ENCODE measurements around the gene ENTREP1. TPM values are rescaled to one million over a fixed set of nuclear protein-coding genes. Genes with fewer than 3 reads are reported as not detected.

ENTREP1 gene
- total RNA-seq, 4 donors from 2014 or later: 11.3 to 29.3 (median 21.3) TPM

DNA sequence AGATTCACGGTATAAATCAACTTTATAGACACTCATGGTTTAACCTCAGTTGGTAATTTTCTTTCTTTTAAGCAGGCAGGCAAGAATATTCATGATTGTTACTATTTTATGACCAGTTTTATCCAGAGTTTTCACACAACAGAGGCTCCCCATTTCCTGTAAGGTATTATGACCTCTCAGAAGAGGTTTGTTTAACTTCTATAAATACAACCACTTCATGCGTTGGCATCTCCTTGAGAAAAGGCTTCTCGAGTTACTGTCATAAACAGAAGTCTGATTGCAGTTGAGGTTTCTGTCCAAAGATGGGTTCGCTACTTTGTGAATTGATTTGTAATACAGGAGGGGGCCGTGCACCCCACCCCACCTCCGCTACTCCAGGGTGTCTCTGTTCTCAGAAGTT is 55.3 kb downstream of the ENTREP1 start:
- peaks cover 0 to 24% of the 10 kb centered on the region in 2 donors for H3K36me3 ChIP-seq
- peak overlapping the region in 3 of 4 donors; percentile 14 to 67 (median 23) for H3K27ac ChIP-seq
- no peak for ATAC-seq
- 42 to 69% methylated on average over 3 to 5 of the region's 6 CpGs for WGBS, 2 donors (ENCODE audit: low coverage in 1 of 2)
- H3K4me3 ChIP-seq: no peak overlapping the region
- H3K27me3 ChIP-seq: no peaks in the 10 kb centered on the region
- H3K4me1 ChIP-seq: peaks cover 13 to 55% (median 19%) of the 10 kb centered on the region in 3 donors
- TF ChIP-seq POLR2AphosphoS5 (IDR thresholded peaks at IDR 0.05) (no peak), POLR2A (IDR thresholded peaks at IDR 0.05) (no peak), EP300 (IDR thresholded peaks at IDR 0.05) (no peak)
- TF ChIP-seq, protein P1, sequence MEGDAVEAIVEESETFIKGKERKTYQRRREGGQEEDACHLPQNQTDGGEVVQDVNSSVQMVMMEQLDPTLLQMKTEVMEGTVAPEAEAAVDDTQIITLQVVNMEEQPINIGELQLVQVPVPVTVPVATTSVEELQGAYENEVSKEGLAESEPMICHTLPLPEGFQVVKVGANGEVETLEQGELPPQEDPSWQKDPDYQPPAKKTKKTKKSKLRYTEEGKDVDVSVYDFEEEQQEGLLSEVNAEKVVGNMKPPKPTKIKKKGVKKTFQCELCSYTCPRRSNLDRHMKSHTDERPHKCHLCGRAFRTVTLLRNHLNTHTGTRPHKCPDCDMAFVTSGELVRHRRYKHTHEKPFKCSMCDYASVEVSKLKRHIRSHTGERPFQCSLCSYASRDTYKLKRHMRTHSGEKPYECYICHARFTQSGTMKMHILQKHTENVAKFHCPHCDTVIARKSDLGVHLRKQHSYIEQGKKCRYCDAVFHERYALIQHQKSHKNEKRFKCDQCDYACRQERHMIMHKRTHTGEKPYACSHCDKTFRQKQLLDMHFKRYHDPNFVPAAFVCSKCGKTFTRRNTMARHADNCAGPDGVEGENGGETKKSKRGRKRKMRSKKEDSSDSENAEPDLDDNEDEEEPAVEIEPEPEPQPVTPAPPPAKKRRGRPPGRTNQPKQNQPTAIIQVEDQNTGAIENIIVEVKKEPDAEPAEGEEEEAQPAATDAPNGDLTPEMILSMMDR (IDR thresholded peaks at IDR 0.05): no peak
- no peaks in the 10 kb centered on the region for H3K9me3 ChIP-seq

DNA sequence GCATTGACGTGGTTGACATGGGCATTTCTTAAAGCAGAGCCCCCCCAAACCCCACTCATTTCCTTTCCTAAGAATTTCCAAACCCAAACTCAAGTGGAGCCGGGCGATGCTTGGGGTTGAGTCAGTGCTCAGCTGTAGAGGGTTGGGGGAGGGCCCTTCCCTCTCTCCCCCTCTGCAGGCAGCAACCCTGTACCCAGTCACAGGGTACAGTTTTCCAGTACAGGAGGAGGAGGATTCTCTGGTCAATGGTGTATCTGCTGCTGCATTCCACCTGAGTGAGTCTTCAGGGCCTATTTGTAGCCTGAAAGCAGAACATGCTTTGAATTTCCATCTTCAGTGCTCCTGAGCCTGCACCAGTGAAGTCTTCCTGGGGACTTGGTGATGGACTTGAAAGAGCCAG is 55.8 kb downstream of the ENTREP1 start:
- Histone ChIP-seq H3K9me3 (no peaks in the 10 kb centered on the region), H3K27me3 (no peaks in the 10 kb centered on the region), H3K36me3 (peaks cover 0 to 29% of the 10 kb centered on the region in 2 donors), H3K27ac (peak overlapping the region in 3 of 4 donors; percentile 14 to 27 (median 23)), H3K4me3 (no peak overlapping the region), H3K4me1 (peaks cover 13 to 55% (median 19%) of the 10 kb centered on the region in 3 donors)
- ATAC-seq: no peak
- 100% methylated on average over 1 of the region's 3 CpGs; no CpG with 5 or more reads in 1 of the 2 donors for WGBS, 2 donors (ENCODE audit: low coverage in 1 of 2)
- TF ChIP-seq POLR2A (IDR thresholded peaks at IDR 0.05) (no peak), POLR2AphosphoS5 (IDR thresholded peaks at IDR 0.05) (no peak), EP300 (IDR thresholded peaks at IDR 0.05) (no peak)
- TF ChIP-seq, protein P1 (IDR thresholded peaks at IDR 0.05): no peak

DNA sequence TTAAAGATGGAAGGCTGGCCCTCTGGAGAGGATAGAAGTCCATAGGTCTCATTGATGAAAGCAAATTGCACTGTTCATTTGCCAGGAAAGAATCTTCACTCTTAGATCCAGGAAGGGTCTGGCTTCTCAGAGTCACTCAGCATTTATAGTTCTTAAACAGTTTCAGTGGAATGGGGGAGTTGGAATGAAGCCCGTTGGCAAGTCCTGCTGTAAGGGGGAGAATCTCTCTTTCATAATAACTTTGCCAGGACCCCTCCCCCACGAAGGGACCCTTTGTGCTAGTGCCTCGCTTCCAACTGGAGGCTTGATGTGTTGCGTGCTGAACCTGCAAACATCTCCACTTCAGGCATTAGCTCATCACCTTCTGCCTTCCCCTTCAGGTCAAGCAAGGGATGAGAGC is 57.1 kb downstream of the ENTREP1 start:
- Histone ChIP-seq H3K36me3 (peaks cover 0 to 42% of the 10 kb centered on the region in 2 donors), H3K9me3 (no peaks in the 10 kb centered on the region), H3K27ac (no peak overlapping the region), H3K4me1 (peaks cover 5 to 43% (median 10%) of the 10 kb centered on the region in 3 donors), H3K27me3 (no peaks in the 10 kb centered on the region), H3K4me3 (no peak overlapping the region)
- TF ChIP-seq POLR2AphosphoS5 (IDR thresholded peaks at IDR 0.05) (no peak), EP300 (IDR thresholded peaks at IDR 0.05) (no peak), POLR2A (IDR thresholded peaks at IDR 0.05) (no peak)
- TF ChIP-seq, protein P1 (IDR thresholded peaks at IDR 0.05): no peak
- ATAC-seq: no peak
- WGBS, 2 donors (ENCODE audit: low coverage in 1 of 2): 52% methylated on average over 2 of the region's 4 CpGs; no CpG with 5 or more reads in 1 of the 2 donors

DNA sequence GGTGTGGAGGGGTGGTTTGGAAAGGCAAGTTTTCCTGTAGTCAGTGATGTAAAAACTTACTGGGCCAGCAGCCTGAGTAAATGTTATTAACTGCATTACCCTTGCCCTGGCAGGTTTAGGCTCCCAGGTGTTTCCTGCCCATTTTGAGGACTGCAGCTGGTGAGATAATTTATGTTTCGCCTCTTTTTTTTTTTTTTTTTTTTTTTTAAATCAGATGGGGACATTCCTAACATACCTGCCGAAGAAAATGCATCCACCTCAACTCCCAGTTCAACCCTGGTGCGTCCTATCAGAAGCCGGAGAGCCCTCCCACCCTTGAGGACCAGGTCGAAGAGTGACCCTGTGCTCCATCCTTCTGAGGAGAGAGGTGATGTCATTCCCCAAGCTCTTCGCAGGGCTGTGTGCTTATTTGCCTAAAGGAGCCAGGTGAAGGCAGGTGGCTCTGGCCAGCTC is 60.6 kb downstream of the ENTREP1 start:
- Histone ChIP-seq H3K27me3 (no peaks in the 10 kb centered on the region), H3K27ac (no peak overlapping the region), H3K36me3 (peaks cover 0 to 66% of the 10 kb centered on the region in 2 donors), H3K9me3 (no peaks in the 10 kb centered on the region), H3K4me1 (peaks cover 0 to 17% (median 5%) of the 10 kb centered on the region in 3 donors), H3K4me3 (no peak overlapping the region)
- 8% methylated on average over 2 of the region's 6 CpGs; no CpG with 5 or more reads in 1 of the 2 donors for WGBS, 2 donors (ENCODE audit: low coverage in 1 of 2)
- ATAC-seq: no peak
- TF ChIP-seq, protein P1 (IDR thresholded peaks at IDR 0.05): no peak
- no peak for TF ChIP-seq POLR2AphosphoS5 (IDR thresholded peaks at IDR 0.05)
- TF ChIP-seq POLR2A (IDR thresholded peaks at IDR 0.05): no peak
- TF ChIP-seq EP300 (IDR thresholded peaks at IDR 0.05): no peak

DNA sequence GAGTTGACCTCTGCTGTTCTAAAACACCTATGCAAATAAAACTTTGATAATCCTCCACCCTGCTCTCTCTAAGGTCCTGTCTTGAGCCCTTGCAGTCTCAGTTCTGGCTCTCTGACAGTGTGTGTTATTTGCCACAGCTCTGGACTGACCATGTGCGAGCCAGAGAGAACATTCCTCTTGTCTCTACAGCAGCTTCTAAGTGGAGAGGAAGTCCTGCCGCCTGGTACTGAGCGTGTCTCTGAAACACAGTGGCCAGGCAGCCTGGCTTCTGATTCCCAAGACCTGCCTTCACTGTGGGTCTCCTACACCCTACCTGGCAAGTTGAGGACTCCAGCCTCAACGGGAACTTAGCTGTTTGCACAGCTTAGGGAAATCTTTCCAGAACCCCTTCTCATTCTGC is 61.6 kb downstream of the ENTREP1 start:
- 84% methylated on average over 4 of the region's 4 CpGs; no CpG with 5 or more reads in 1 of the 2 donors for WGBS, 2 donors (ENCODE audit: low coverage in 1 of 2)
- H3K27me3 ChIP-seq: no peaks in the 10 kb centered on the region
- ATAC-seq: no peak

More for the DNA sequence above, 61.6 kb downstream of the ENTREP1 start:
- Histone ChIP-seq H3K9me3 (no peaks in the 10 kb centered on the region), H3K36me3 (peaks cover 0 to 66% of the 10 kb centered on the region in 2 donors), H3K4me3 (no peak overlapping the region), H3K4me1 (peaks cover 0 to 18% (median 3%) of the 10 kb centered on the region in 3 donors), H3K27ac (no peak overlapping the region)
- no peak for TF ChIP-seq EP300 (IDR thresholded peaks at IDR 0.05)
- TF ChIP-seq POLR2A (IDR thresholded peaks at IDR 0.05): no peak
- TF ChIP-seq, protein P1 (IDR thresholded peaks at IDR 0.05): no peak
- TF ChIP-seq POLR2AphosphoS5 (IDR thresholded peaks at IDR 0.05): no peak
